22Rv1 (cell line): ENCODE data around the gene POGZ.

Experiments
- CTCF ChIP-seq: fragments of 450-650 bp; IDR thresholded peaks from 2 replicates; pipeline ENCODE4 v1.5.1; 2017; ENCODE audit warnings: mild to moderate bottlenecking
- ZFX ChIP-seq: fragments of 450-650 bp; IDR thresholded peaks from 2 replicates; pipeline ENCODE4 v1.6.1; 2017; ENCODE audit warnings: antibody characterized with exemption, borderline replicate concordance

GRCh38 chr1:151367658-151368392, 91.5 kb downstream of the POGZ start:
- TF ChIP-seq CTCF (no peak), ZFX (no peak)
